Upper lobe of left lung (tissue), 6 donors: ENCODE results near the gene CDH13. TPM values are rescaled to one million over a fixed set of nuclear protein-coding genes. Genes with fewer than 3 reads are reported as not detected.

Experiments
- ATAC-seq, 2 donors: fragments of 200-7000 bp; cut with Tn5 transposase; one replicate each; pipeline ENCODE4 v1.9.1; 2022; ENCODE audit warnings: mild to moderate bottlenecking in 2 of 2, moderate library complexity in 2 of 2; ENCODE audit not compliant: low FRiP score in 2 of 2
- DNase-seq, 2 donors: peaks; one replicate each; pipeline ENCODE4 v3.0.0-alpha.2; 2019 to 2020
- H3K27ac ChIP-seq, 4 donors: fragments of 200-600 bp; sonication (generic); one replicate each; pipeline ENCODE4 v1.5.1; 2016 to 2019
- H3K27me3 ChIP-seq, 4 donors: fragments of 200-600 bp; sonication (generic); one replicate each; pipeline ENCODE4 v1.5.1; 2017 to 2019
- H3K36me3 ChIP-seq, 4 donors: fragments of 200-600 bp; sonication (generic); one replicate each; pipeline ENCODE4 v1.5.1; 2016 to 2019
- H3K4me1 ChIP-seq, 4 donors: fragments of 200-600 bp; sonication (generic); one replicate each; pipeline ENCODE4 v1.5.1; 2018 to 2019
- H3K4me3 ChIP-seq, 4 donors: fragments of 200-600 bp; sonication (generic); one replicate each; pipeline ENCODE4 v1.5.1; 2017 to 2019; ENCODE audit warnings: mild to moderate bottlenecking in 2 of 4, moderate library complexity in 1 of 4
- H3K9me3 ChIP-seq, 4 donors: fragments of 200-600 bp; sonication (generic); one replicate each; pipeline ENCODE4 v1.5.1; 2018 to 2019
- CTCF ChIP-seq, 6 experiments: fragments of 450-650 bp in 4 of 6; fragments of 200-600 bp in 2 of 6; sonication (generic) in 2 of 6; IDR thresholded peaks; one replicate each; pipeline ENCODE4 v1.5.1; 2016 to 2019; ENCODE audit warnings: antibody characterized with exemption in 6 of 6
- EP300 ChIP-seq, 4 donors: sonication (generic); formaldehyde crosslinking; IDR thresholded peaks; one replicate each; pipeline ENCODE4 v1.5.1; 2017; ENCODE audit warnings: antibody characterized with exemption in 4 of 4, control low read depth in 2 of 4
- POLR2A ChIP-seq, 4 donors: fragments of 450-650 bp; IDR thresholded peaks; one replicate each; pipeline ENCODE4 v1.5.1; 2016 to 2017; ENCODE audit warnings: antibody characterized with exemption in 4 of 4, mild to moderate bottlenecking in 2 of 4
- POLR2AphosphoS5 ChIP-seq, 2 donors: sonication (generic); formaldehyde crosslinking; IDR thresholded peaks; one replicate each; pipeline ENCODE4 v1.5.1; 2017; ENCODE audit warnings: antibody characterized with exemption in 2 of 2
- WGBS, 2 donors: methylation state at CpG; one replicate each; pipeline ENCODE4 v1.1.5; 2017 to 2018; 5-methylcytosine and 5-hydroxymethylcytosine counted together
- total RNA-seq, 6 donors: library from RNA; depleted of rRNA in 4 of 6; stranded (reverse); fragments of >200 nt in 4 of 6; gene quantifications; one replicate each; pipeline versions ENCODE4 v1.1.0 to v1.2.1, GENCODE V29; 2016 to 2021
- donor health status: DM: no; HTN: no; CAD: no; lungs with moderate emphysema.
- donor health status: DM: no; HTN: yes; CAD: no; lungs with severe emphysema.

The CDH13 gene
- total RNA-seq, 6 donors from 2014 or later: 11.3 to 39.8 (median 19.9) TPM

- H3K27me3 ChIP-seq: no peaks in the 10 kb centered on the region
- H3K4me3 ChIP-seq: no peak overlapping the region
- TF ChIP-seq POLR2A (IDR thresholded peaks at IDR 0.05): no peak
- TF ChIP-seq CTCF (IDR thresholded peaks at IDR 0.05): no peak
- TF ChIP-seq POLR2AphosphoS5 (IDR thresholded peaks at IDR 0.05): no peak
- H3K27ac ChIP-seq: no peak overlapping the region
- ATAC-seq (no peak), DNase-seq (no peak)
- peaks cover 0 to 7% (median 0%) of the 10 kb centered on the region in 4 donors for H3K9me3 ChIP-seq
- WGBS, 2 donors: 76 to 81% methylated on average over 8 of the region's 8 CpGs
- H3K4me1 ChIP-seq: no peaks in the 10 kb centered on the region
- no peaks in the 10 kb centered on the region for H3K36me3 ChIP-seq
These were observed 886.4 kb downstream of the CDH13 start for GRCh38 chr16:83513008-83513755.

GRCh38 chr16:83515395-83515794 is 888.6 kb downstream of the CDH13 start:
- DNase-seq (no peak), ATAC-seq (no peak)
- H3K27ac ChIP-seq: no peak overlapping the region
- 63 to 71% methylated on average over 2 of the region's 2 CpGs for WGBS, 2 donors
- H3K27me3 ChIP-seq: no peaks in the 10 kb centered on the region
- H3K4me3 ChIP-seq: no peak overlapping the region
- H3K36me3 ChIP-seq: no peaks in the 10 kb centered on the region
- H3K9me3 ChIP-seq: peaks cover 0 to 7% (median 0%) of the 10 kb centered on the region in 4 donors
- no peak for TF ChIP-seq EP300 (IDR thresholded peaks at IDR 0.05)
- TF ChIP-seq POLR2AphosphoS5 (IDR thresholded peaks at IDR 0.05): no peak
- TF ChIP-seq POLR2A (IDR thresholded peaks at IDR 0.05): no peak
- no peak for TF ChIP-seq CTCF (IDR thresholded peaks at IDR 0.05)
- H3K4me1 ChIP-seq: no peaks in the 10 kb centered on the region

- TF ChIP-seq POLR2AphosphoS5 (IDR thresholded peaks at IDR 0.05) (no peak), CTCF (IDR thresholded peaks at IDR 0.05) (no peak), EP300 (IDR thresholded peaks at IDR 0.05) (no peak), POLR2A (IDR thresholded peaks at IDR 0.05) (no peak)
- no peak for DNase-seq
- Histone ChIP-seq H3K36me3 (no peaks in the 10 kb centered on the region), H3K4me1 (no peaks in the 10 kb centered on the region), H3K9me3 (peaks cover 0 to 7% (median 0%) of the 10 kb centered on the region in 4 donors), H3K27me3 (no peaks in the 10 kb centered on the region), H3K4me3 (no peak overlapping the region), H3K27ac (no peak overlapping the region)
- WGBS, 2 donors: 71 to 75% methylated on average over 2 of the region's 2 CpGs
- no peak for ATAC-seq
These were observed 890.2 kb downstream of the CDH13 start for GRCh38 chr16:83516931-83517330.

- WGBS, 2 donors: 53 to 59% methylated on average over 2 of the region's 2 CpGs
- no peak for TF ChIP-seq CTCF (IDR thresholded peaks at IDR 0.05)
- TF ChIP-seq POLR2A (IDR thresholded peaks at IDR 0.05): no peak
- no peak for TF ChIP-seq EP300 (IDR thresholded peaks at IDR 0.05)
- no peak for TF ChIP-seq POLR2AphosphoS5 (IDR thresholded peaks at IDR 0.05)
- no peaks in the 10 kb centered on the region for H3K4me1 ChIP-seq
- no peak for ATAC-seq
- DNase-seq: no peak
- H3K4me3 ChIP-seq: no peak overlapping the region
- no peak overlapping the region for H3K27ac ChIP-seq
- no peaks in the 10 kb centered on the region for H3K27me3 ChIP-seq
- H3K9me3 ChIP-seq: peaks cover 0 to 7% (median 0%) of the 10 kb centered on the region in 4 donors
- no peaks in the 10 kb centered on the region for H3K36me3 ChIP-seq
These were observed 890.6 kb downstream of the CDH13 start for GRCh38 chr16:83517398-83517797.

- ATAC-seq: no peak
- no peak for TF ChIP-seq POLR2A (IDR thresholded peaks at IDR 0.05)
- H3K4me1 ChIP-seq: no peaks in the 10 kb centered on the region
- no peak overlapping the region for H3K4me3 ChIP-seq
- peaks cover 0 to 7% (median 0%) of the 10 kb centered on the region in 4 donors for H3K9me3 ChIP-seq
- no peak overlapping the region for H3K27ac ChIP-seq
- 82 to 85% methylated on average over 5 of the region's 5 CpGs for WGBS, 2 donors
- no peak for DNase-seq
- no peaks in the 10 kb centered on the region for H3K36me3 ChIP-seq
- H3K27me3 ChIP-seq: no peaks in the 10 kb centered on the region
These were observed 893.8 kb downstream of the CDH13 start for GRCh38 chr16:83520596-83520995.
